GM18517 (cell line): ENCODE measurements around the gene HLA-DMA.

ENCODE experiments used
- ATAC-seq: cut with Tn5 transposase; IDR thresholded peaks from one replicate; pipeline ENCODE4 v1.9.1; 2021; ENCODE audit warnings: mild to moderate bottlenecking, moderate library complexity; ENCODE audit not compliant: unreplicated experiment

The HLA-DMA gene

GRCh38 chr6:32974541-32975308 is 21.8 kb upstream of the HLA-DMA start:
- no peak for ATAC-seq

- no peak for ATAC-seq
Observed at GRCh38 chr6:32974016-32974333, 21.1 kb upstream of the HLA-DMA start.

GRCh38 chr6:32973144-32974015 is 20.5 kb upstream of the HLA-DMA start:
- ATAC-seq, result no peak

GRCh38 chr6:32972353-32973143 is 19.7 kb upstream of the HLA-DMA start:
- ATAC-seq, result no peak

GRCh38 chr6:32971581-32972352 is 18.9 kb upstream of the HLA-DMA start:
- peak; percentile 58 for ATAC-seq

GRCh38 chr6:32971242-32971580 is 18.3 kb upstream of the HLA-DMA start:
- no peak for ATAC-seq

- ATAC-seq, result no peak
Observed at GRCh38 chr6:32970413-32971241, 17.7 kb upstream of the HLA-DMA start.

- no peak for ATAC-seq
Observed at GRCh38 chr6:32969685-32970412, 17.0 kb upstream of the HLA-DMA start.

- ATAC-seq, result no peak
Observed at GRCh38 chr6:32968867-32969684, 16.2 kb upstream of the HLA-DMA start.

- ATAC-seq, result peak; percentile 29
Observed at GRCh38 chr6:32968093-32968866, 15.4 kb upstream of the HLA-DMA start, which contains the start of gene BRD2. Gene BRD2 (plus strand): TSS chr6:32968594. CDS start chr6:32972899, 4,305 bp downstream.

GRCh38 chr6:32967151-32968091 is 14.5 kb upstream of the HLA-DMA start:
- no peak for ATAC-seq

- ATAC-seq, result no peak
Observed at GRCh38 chr6:32964776-32965175, 11.9 kb upstream of the HLA-DMA start.

GRCh38 chr6:32963866-32964265 is 11.0 kb upstream of the HLA-DMA start:
- no peak for ATAC-seq

GRCh38 chr6:32962213-32962826 is 9.4 kb upstream of the HLA-DMA start:
- ATAC-seq, result no peak

GRCh38 chr6:32960563-32960962 is 7.7 kb upstream of the HLA-DMA start:
- no peak for ATAC-seq

GRCh38 chr6:32956176-32956575 is 3.3 kb upstream of the HLA-DMA start:
- ATAC-seq, result no peak
